Endothelial cell (in vitro differentiated cells): ENCODE results near the gene GSN. TPM values are rescaled to one million over a fixed set of nuclear protein-coding genes. Genes with fewer than 3 reads are reported as not detected.

Experiments
- DNase-seq: peaks from one replicate; pipeline ENCODE4 v3.0.0; 2021; ENCODE audit warnings: low spot score
- H3K27ac Mint-ChIP-seq: one replicate; pipeline ENCODE4 v1.8.0; 2021; ENCODE audit warnings: mixed read lengths, inconsistent platforms; ENCODE audit not compliant: unreplicated experiment
- H3K27me3 Mint-ChIP-seq: one replicate; pipeline ENCODE4 v1.8.0; 2021; ENCODE audit warnings: mild to moderate bottlenecking, moderate library complexity, mixed read lengths, inconsistent platforms; ENCODE audit not compliant: unreplicated experiment
- H3K36me3 Mint-ChIP-seq: one replicate; pipeline ENCODE4 v1.8.0; 2021; ENCODE audit warnings: mild to moderate bottlenecking, low read depth, mixed read lengths, inconsistent platforms; ENCODE audit not compliant: unreplicated experiment
- H3K4me1 Mint-ChIP-seq: one replicate; pipeline ENCODE4 v1.8.0; 2021; ENCODE audit warnings: mild to moderate bottlenecking, mixed read lengths, inconsistent platforms; ENCODE audit not compliant: unreplicated experiment
- H3K4me3 Mint-ChIP-seq: one replicate; pipeline ENCODE4 v1.8.0; 2021; ENCODE audit warnings: mild to moderate bottlenecking, mixed read lengths, inconsistent platforms; ENCODE audit not compliant: unreplicated experiment
- H3K9me3 Mint-ChIP-seq: one replicate; pipeline ENCODE4 v1.8.0; 2021; ENCODE audit warnings: mixed read lengths, inconsistent platforms; ENCODE audit not compliant: unreplicated experiment
- CTCF ChIP-seq: fragments of 200-600 bp; sonication (generic); IDR thresholded peaks from one replicate; pipeline ENCODE4 v1.5.0; 2021; ENCODE audit warnings: antibody characterized with exemption; ENCODE audit not compliant: unreplicated experiment
- total RNA-seq: library from RNA; stranded (reverse); fragmentation: NEBNext Ultra II Directional; extraction: Animal tissue kit (Norgen Biotek cat#: 25700); gene quantifications from one replicate; pipeline ENCODE4 v1.2.1, GENCODE V29; 2021; ENCODE audit not compliant: unreplicated experiment

The GSN gene
- total RNA-seq, 1 donor from 2014 or later = 205 TPM

GRCh38 chr9:121369595-121370265, 101.8 kb downstream of the GSN start, which contains the start of gene STOM:
STOM (minus strand) TSS chr9:121370250; CDS start chr9:121370187, 63 bp downstream.
- peaks cover 2% of the 10 kb centered on the region for H3K27me3 Mint-ChIP-seq
- peak within 1 kb of the TSS; percentile 63 for H3K27ac Mint-ChIP-seq
- no peak for TF ChIP-seq CTCF
- DNase-seq = no peak
- H3K4me3 Mint-ChIP-seq = peak within 1 kb of the TSS; percentile 81
- H3K4me1 Mint-ChIP-seq = peaks cover 5% of the 10 kb centered on the region
- H3K36me3 Mint-ChIP-seq = no peaks in the 10 kb centered on the region
- no peaks in the 10 kb centered on the region for H3K9me3 Mint-ChIP-seq

- H3K27ac Mint-ChIP-seq = no peak overlapping the region
- no peak overlapping the region for H3K4me3 Mint-ChIP-seq
- DNase-seq = no peak
- H3K36me3 Mint-ChIP-seq = no peaks in the 10 kb centered on the region
- H3K4me1 Mint-ChIP-seq = peaks cover 5% of the 10 kb centered on the region
- no peaks in the 10 kb centered on the region for H3K9me3 Mint-ChIP-seq
- TF ChIP-seq CTCF = no peak
- peaks cover 2% of the 10 kb centered on the region for H3K27me3 Mint-ChIP-seq
Measured at GRCh38 chr9:121371495-121372061, 103.6 kb downstream of the GSN start.

- Mint-ChIP-seq H3K9me3 (no peaks in the 10 kb centered on the region), H3K36me3 (no peaks in the 10 kb centered on the region), H3K4me3 (no peak overlapping the region), H3K27me3 (peaks cover 2% of the 10 kb centered on the region), H3K27ac (no peak overlapping the region), H3K4me1 (peaks cover 5% of the 10 kb centered on the region)
- no peak for DNase-seq
- TF ChIP-seq CTCF = no peak
Measured at GRCh38 chr9:121372239-121373010, 104.5 kb downstream of the GSN start.

GRCh38 chr9:121373011-121373729, 105.2 kb downstream of the GSN start:
- Mint-ChIP-seq H3K4me1 (peaks cover 3% of the 10 kb centered on the region), H3K9me3 (no peaks in the 10 kb centered on the region), H3K27me3 (peaks cover 2% of the 10 kb centered on the region), H3K36me3 (peaks cover 3% of the 10 kb centered on the region), H3K4me3 (no peak overlapping the region), H3K27ac (no peak overlapping the region)
- no peak for DNase-seq
- TF ChIP-seq CTCF = no peak
